ENCODE results near the gene KRT73. TPM values are rescaled to one million over a fixed set of nuclear protein-coding genes. Genes with fewer than 3 reads are reported as not detected.

The KRT73 gene
- polyA plus RNA-seq, 1 donor, result not detected

GRCh38 chr12:52645982-52646381 is 27.6 kb upstream of the KRT73 start:
- no peak for DNase-seq (ENCODE audit: low read depth)

- no peak for DNase-seq (ENCODE audit: low read depth)
Measured at GRCh38 chr12:52645120-52645761, 26.9 kb upstream of the KRT73 start.

GRCh38 chr12:52644078-52644415 is 25.7 kb upstream of the KRT73 start:
- DNase-seq (ENCODE audit: low read depth), result no peak

GRCh38 chr12:52643233-52644077 is 25.1 kb upstream of the KRT73 start:
- no peak for DNase-seq (ENCODE audit: low read depth)

GRCh38 chr12:52641468-52641867 is 23.1 kb upstream of the KRT73 start:
- no peak for DNase-seq (ENCODE audit: low read depth)

GRCh38 chr12:52637299-52637698 is 18.9 kb upstream of the KRT73 start:
- DNase-seq (ENCODE audit: low read depth), result no peak

GRCh38 chr12:52636592-52637258 is 18.4 kb upstream of the KRT73 start:
- no peak for DNase-seq (ENCODE audit: low read depth)

- DNase-seq (ENCODE audit: low read depth), result no peak
Measured at GRCh38 chr12:52636189-52636588, 17.8 kb upstream of the KRT73 start.

GRCh38 chr12:52634266-52635056 is 16.1 kb upstream of the KRT73 start:
- DNase-seq (ENCODE audit: low read depth), result no peak

- no peak for DNase-seq (ENCODE audit: low read depth)
Measured at GRCh38 chr12:52633383-52633782, 15.0 kb upstream of the KRT73 start.

GRCh38 chr12:52632656-52633055 is 14.3 kb upstream of the KRT73 start:
- no peak for DNase-seq (ENCODE audit: low read depth)

GRCh38 chr12:52631676-52632459 is 13.5 kb upstream of the KRT73 start:
- DNase-seq (ENCODE audit: low read depth), result no peak

- DNase-seq (ENCODE audit: low read depth), result no peak
Measured at GRCh38 chr12:52631264-52631663, 12.9 kb upstream of the KRT73 start.

- no peak for DNase-seq (ENCODE audit: low read depth)
Measured at GRCh38 chr12:52630599-52631200, 12.3 kb upstream of the KRT73 start.

GRCh38 chr12:52630008-52630500 is 11.7 kb upstream of the KRT73 start:
- DNase-seq (ENCODE audit: low read depth), result no peak

- no peak for DNase-seq (ENCODE audit: low read depth)
Measured at GRCh38 chr12:52629281-52630007, 11.1 kb upstream of the KRT73 start.

- DNase-seq (ENCODE audit: low read depth), result no peak
Measured at GRCh38 chr12:52628841-52629240, 10.5 kb upstream of the KRT73 start.

GRCh38 chr12:52628111-52628507 is 9.8 kb upstream of the KRT73 start:
- DNase-seq (ENCODE audit: low read depth), result no peak

GRCh38 chr12:52627395-52628110 is 9.2 kb upstream of the KRT73 start:
- DNase-seq (ENCODE audit: low read depth), result no peak
